Measurements from ENCODE around the gene ATP7B.

GRCh38 chr13:51906581-51906980, 104.7 kb downstream of the ATP7B start:
- TF ChIP-seq CTCF (IDR thresholded peaks at IDR 0.05), result no peak
- TF ChIP-seq POLR2A (IDR thresholded peaks at IDR 0.05), result no peak
- TF ChIP-seq EP300 (IDR thresholded peaks at IDR 0.05; ENCODE audit: low read depth), result no peak
- TF ChIP-seq POLR2AphosphoS5 (IDR thresholded peaks at IDR 0.05), result no peak

Measured in transverse colon (tissue), 4 donors.